GM12873 (cell line): ENCODE measurements around the gene NBPF19.
"Not testable (repeated sequence)": the region's sequence is repeated elsewhere in the genome, so short reads cannot be mapped to it uniquely, and the experiment has no call there.

Experiments
- TF ChIP-seq, protein P1 (sequence below): IDR thresholded peaks from 2 replicates; pipeline ENCODE4 v1.5.1; 2012; ENCODE audit warnings: low read depth, mild to moderate bottlenecking, moderate library complexity, low read length, control low read depth; ENCODE audit not compliant: insufficient read depth; ENCODE audit errors: missing control alignments

Gene NBPF19, protein sequence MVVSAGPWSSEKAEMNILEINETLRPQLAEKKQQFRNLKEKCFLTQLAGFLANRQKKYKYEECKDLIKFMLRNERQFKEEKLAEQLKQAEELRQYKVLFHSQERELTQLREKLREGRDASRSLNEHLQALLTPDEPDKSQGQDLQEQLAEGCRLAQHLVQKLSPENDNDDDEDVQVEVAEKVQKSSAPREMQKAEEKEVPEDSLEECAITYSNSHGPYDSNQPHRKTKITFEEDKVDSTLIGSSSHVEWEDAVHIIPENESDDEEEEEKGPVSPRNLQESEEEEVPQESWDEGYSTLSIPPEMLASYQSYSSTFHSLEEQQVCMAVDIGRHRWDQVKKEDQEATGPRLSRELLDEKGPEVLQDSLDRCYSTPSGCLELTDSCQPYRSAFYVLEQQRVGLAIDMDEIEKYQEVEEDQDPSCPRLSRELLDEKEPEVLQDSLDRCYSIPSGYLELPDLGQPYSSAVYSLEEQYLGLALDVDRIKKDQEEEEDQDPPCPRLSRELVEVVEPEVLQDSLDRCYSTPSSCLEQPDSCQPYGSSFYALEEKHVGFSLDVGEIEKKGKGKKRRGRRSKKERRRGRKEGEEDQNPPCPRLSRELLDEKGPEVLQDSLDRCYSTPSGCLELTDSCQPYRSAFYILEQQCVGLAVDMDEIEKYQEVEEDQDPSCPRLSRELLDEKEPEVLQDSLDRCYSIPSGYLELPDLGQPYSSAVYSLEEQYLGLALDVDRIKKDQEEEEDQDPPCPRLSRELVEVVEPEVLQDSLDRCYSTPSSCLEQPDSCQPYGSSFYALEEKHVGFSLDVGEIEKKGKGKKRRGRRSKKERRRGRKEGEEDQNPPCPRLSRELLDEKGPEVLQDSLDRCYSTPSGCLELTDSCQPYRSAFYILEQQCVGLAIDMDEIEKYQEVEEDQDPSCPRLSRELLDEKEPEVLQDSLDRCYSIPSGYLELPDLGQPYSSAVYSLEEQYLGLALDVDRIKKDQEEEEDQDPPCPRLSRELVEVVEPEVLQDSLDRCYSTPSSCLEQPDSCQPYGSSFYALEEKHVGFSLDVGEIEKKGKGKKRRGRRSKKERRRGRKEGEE (N-terminal part only)

DNA sequence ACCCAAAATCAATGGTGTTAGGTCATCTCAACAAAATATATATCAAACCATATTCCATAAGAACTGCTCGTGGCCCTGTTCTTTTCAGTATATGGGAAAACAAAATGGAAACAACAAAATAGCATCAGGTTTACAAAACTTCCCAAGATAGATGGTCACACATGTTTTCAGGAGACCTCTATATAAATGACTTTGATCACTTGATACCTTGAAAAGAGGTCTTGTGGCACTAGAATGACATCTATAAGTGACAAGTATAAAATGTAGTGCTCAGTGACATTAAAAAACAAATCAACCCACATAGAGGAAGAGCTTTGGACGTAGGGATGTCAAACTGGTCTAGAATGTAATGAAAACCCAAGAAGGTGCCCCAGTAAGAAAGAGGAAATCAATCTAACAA lies at the start of gene NBPF19:
TSS of gene NBPF19 (plus strand) at position 301 of the 400 bp plus-strand sequence. CDS start 888 bp downstream, outside the sequence.
- TF ChIP-seq, protein P1, sequence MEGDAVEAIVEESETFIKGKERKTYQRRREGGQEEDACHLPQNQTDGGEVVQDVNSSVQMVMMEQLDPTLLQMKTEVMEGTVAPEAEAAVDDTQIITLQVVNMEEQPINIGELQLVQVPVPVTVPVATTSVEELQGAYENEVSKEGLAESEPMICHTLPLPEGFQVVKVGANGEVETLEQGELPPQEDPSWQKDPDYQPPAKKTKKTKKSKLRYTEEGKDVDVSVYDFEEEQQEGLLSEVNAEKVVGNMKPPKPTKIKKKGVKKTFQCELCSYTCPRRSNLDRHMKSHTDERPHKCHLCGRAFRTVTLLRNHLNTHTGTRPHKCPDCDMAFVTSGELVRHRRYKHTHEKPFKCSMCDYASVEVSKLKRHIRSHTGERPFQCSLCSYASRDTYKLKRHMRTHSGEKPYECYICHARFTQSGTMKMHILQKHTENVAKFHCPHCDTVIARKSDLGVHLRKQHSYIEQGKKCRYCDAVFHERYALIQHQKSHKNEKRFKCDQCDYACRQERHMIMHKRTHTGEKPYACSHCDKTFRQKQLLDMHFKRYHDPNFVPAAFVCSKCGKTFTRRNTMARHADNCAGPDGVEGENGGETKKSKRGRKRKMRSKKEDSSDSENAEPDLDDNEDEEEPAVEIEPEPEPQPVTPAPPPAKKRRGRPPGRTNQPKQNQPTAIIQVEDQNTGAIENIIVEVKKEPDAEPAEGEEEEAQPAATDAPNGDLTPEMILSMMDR: not testable (repeated sequence)
